ENCODE results near the gene DCHS2. TPM values are rescaled to one million over a fixed set of nuclear protein-coding genes. Genes with fewer than 3 reads are reported as not detected.

The DCHS2 gene
- total RNA-seq, 4 donors from 2014 or later, result 0.53 to 1.5 (median 0.57) TPM; not detected in 1

GRCh38 chr4:154183264-154183663, 308.3 kb downstream of the DCHS2 start:
- H3K27ac ChIP-seq, result no peak overlapping the region
- DNase-seq, result no peak
- no peak for TF ChIP-seq POLR2A (IDR thresholded peaks at IDR 0.05)
- TF ChIP-seq, protein P1, sequence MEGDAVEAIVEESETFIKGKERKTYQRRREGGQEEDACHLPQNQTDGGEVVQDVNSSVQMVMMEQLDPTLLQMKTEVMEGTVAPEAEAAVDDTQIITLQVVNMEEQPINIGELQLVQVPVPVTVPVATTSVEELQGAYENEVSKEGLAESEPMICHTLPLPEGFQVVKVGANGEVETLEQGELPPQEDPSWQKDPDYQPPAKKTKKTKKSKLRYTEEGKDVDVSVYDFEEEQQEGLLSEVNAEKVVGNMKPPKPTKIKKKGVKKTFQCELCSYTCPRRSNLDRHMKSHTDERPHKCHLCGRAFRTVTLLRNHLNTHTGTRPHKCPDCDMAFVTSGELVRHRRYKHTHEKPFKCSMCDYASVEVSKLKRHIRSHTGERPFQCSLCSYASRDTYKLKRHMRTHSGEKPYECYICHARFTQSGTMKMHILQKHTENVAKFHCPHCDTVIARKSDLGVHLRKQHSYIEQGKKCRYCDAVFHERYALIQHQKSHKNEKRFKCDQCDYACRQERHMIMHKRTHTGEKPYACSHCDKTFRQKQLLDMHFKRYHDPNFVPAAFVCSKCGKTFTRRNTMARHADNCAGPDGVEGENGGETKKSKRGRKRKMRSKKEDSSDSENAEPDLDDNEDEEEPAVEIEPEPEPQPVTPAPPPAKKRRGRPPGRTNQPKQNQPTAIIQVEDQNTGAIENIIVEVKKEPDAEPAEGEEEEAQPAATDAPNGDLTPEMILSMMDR (IDR thresholded peaks at IDR 0.05), result no peak
- no peak overlapping the region for H3K4me3 ChIP-seq
- no peaks in the 10 kb centered on the region for H3K4me1 ChIP-seq
- intact Hi-C loops (cut with DNase I), result no loop called here
- H3K9me3 ChIP-seq, result no peaks in the 10 kb centered on the region
- H3K36me3 ChIP-seq, result no peaks in the 10 kb centered on the region
- no peaks in the 10 kb centered on the region for H3K27me3 ChIP-seq
- 77 to 89% methylated on average over 1 of the region's 1 CpG for WGBS, 2 donors

Other genes starting within 250 kb of the DCHS2 start
- 10 to 100 TPM; 47.1 to 60.5 (median 49.2) TPM for gene PLRG1, start 58.6 kb upstream of the DCHS2 start, total RNA-seq
- not detected for gene FGB, start 71.2 kb upstream of the DCHS2 start, total RNA-seq
- not detected for gene FGA, start 98.9 kb upstream of the DCHS2 start, total RNA-seq
- not detected for gene FGG, start 120.9 kb upstream of the DCHS2 start, total RNA-seq

All from esophagus squamous epithelium (tissue), 5 donors.